ENCODE measurements around the gene PODN. TPM values are rescaled to one million over a fixed set of nuclear protein-coding genes. Genes with fewer than 3 reads are reported as not detected.
A peak's percentile ranks its signal among the peaks of the same experiment; 100 is the strongest.

Gene PODN
- total RNA-seq, 1 donor, result 9.1 TPM

- no peak for DNase-seq (ENCODE audit: low read depth)
- no peak for TF ChIP-seq CTCF (IDR thresholded peaks at IDR 0.05; ENCODE audit: insufficient read depth, low read depth, low read length)
- no peak overlapping the region for H3K4me3 ChIP-seq (ENCODE audit: low read depth, low read length)
Observed at GRCh38 chr1:53081384-53082066, 19.5 kb downstream of the PODN start.

GRCh38 chr1:53082826-53083455, 20.9 kb downstream of the PODN start:
- no peak for DNase-seq (ENCODE audit: low read depth)
- no peak for TF ChIP-seq CTCF (IDR thresholded peaks at IDR 0.05; ENCODE audit: insufficient read depth, low read depth, low read length)
- no peak overlapping the region for H3K4me3 ChIP-seq (ENCODE audit: low read depth, low read length)

GRCh38 chr1:53083636-53084588, 21.9 kb downstream of the PODN start:
- TF ChIP-seq CTCF (IDR thresholded peaks at IDR 0.05; ENCODE audit: insufficient read depth, low read depth, low read length), result no peak
- DNase-seq (ENCODE audit: low read depth), result no peak
- no peak overlapping the region for H3K4me3 ChIP-seq (ENCODE audit: low read depth, low read length)

- no peak for DNase-seq (ENCODE audit: low read depth)
Observed at GRCh38 chr1:53084589-53084971, 22.6 kb downstream of the PODN start.

DNA sequence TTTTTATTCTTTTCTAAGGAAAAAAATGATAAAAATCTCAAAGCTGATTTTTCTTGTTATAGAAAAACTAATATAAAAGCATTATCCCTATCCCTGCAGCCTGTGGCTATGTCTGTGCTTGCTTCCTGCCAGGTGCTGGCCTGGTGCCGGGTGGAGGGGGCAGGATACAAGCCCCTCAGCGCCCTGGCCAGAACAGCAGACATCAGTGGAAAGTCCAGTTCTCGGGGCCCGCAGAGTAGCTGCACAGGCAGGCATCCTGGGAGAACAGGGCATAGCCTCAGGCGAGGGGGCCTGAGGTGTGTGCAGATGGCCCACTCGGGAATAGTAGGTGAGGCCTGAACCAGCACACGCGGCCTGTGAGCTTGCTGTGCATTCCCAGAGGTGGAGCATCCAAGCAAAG, 23.4 kb downstream of the PODN start:
- DNase-seq (ENCODE audit: low read depth), result no peak
- TF ChIP-seq CTCF (IDR thresholded peaks at IDR 0.05; ENCODE audit: insufficient read depth, low read depth, low read length), result no peak
- H3K4me3 ChIP-seq (ENCODE audit: low read depth, low read length), result no peak overlapping the region

More at GRCh38 chr1:53084589-53084971, 22.6 kb downstream of the PODN start:
- no peak for TF ChIP-seq CTCF (IDR thresholded peaks at IDR 0.05; ENCODE audit: insufficient read depth, low read depth, low read length)
- H3K4me3 ChIP-seq (ENCODE audit: low read depth, low read length), result no peak overlapping the region

DNA sequence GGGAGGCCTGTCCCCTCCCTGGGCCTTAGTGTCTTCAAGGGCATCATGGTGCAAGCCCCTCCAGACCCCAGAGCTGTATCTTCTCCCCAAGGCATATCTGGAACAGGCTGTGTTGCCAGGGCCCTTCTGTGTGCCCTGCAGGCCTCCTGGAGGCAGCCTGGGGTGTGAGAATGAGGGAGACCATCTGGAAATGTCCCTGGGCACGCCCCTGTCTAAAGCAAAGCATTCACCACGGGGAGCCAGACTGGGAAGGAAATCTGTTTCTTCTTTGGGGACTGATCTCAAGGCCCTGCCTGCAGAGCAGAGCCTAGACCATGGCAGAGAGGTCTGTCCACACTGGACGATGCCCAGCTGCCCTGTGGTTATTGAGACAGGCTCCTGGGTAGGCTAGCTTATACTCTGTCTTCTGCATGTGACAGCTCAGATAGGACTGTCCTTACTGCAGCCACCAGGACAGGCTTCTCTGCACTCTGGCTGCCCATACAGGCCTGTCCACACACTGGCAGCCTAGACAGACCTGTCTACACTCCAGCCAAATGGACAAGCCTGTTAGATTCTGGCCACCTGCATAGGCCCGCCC, 24.6 kb downstream of the PODN start:
- no peak for TF ChIP-seq CTCF (IDR thresholded peaks at IDR 0.05; ENCODE audit: insufficient read depth, low read depth, low read length)
- DNase-seq (ENCODE audit: low read depth), result peak; percentile 70
- no peak overlapping the region for H3K4me3 ChIP-seq (ENCODE audit: low read depth, low read length)

Measured in fibroblast of villous mesenchyme (primary cell).